HEK293 (cell line): Measurements from ENCODE around the gene TICRR.

ENCODE experiments used
- CTCF ChIA-PET: fragments of 350-600 bp; formaldehyde crosslinking; extraction: SDS; loops from one replicate; lab custom pipeline; 2021; ENCODE audit warnings: antibody characterized with exemption; lab: Yijun Ruan, JAX
- POLR2A ChIA-PET: fragments of 300-600 bp; formaldehyde crosslinking; extraction: SDS; loops from one replicate; lab custom pipeline; 2020; ENCODE audit warnings: antibody characterized with exemption, inconsistent platforms; lab: Yijun Ruan, JAX
- H3K27ac ChIP-seq: fragments of 200-500 bp; sonication (Bioruptor generic); 2 replicates; pipeline ENCODE4 v1.5.1; 2014; ENCODE audit warnings: low read depth, low read length, control low read depth, inconsistent platforms; ENCODE audit errors: extremely low read depth
- H3K36me3 ChIP-seq, 2 experiments: fragments of 200-500 bp in 1 of 2; sonication (Bioruptor generic) in 1 of 2; 1 replicate in 1 of 2; 2 replicates in 1 of 2; pipeline ENCODE4 v1.5.1; 2014 to 2017; ENCODE audit warnings: inconsistent platforms in 2 of 2, low read length in 2 of 2; ENCODE audit not compliant: control insufficient read depth in 2 of 2, insufficient read depth in 1 of 2
- H3K4me1 ChIP-seq: fragments of 200-500 bp; sonication (Bioruptor generic); 2 replicates; pipeline ENCODE4 v1.5.1; 2014; ENCODE audit warnings: mild to moderate bottlenecking, low read length, inconsistent platforms; ENCODE audit not compliant: control insufficient read depth, insufficient read depth
- H3K4me3 ChIP-seq: 2 replicates; pipeline ENCODE4 v1.5.1; 2011; ENCODE audit warnings: low read depth, mild to moderate bottlenecking, control low read depth, low read length, moderate library complexity
- H3K9me3 ChIP-seq: fragments of 200-500 bp; sonication (Bioruptor generic); 2 replicates; pipeline ENCODE4 v1.5.1; 2014; ENCODE audit warnings: low read depth, low read length, inconsistent platforms; ENCODE audit not compliant: control insufficient read depth, insufficient read depth
- GLI4 ChIP-seq: fragments of 450-650 bp; formaldehyde crosslinking; IDR thresholded peaks from 2 replicates; pipeline ENCODE4 v1.5.1; 2016; ENCODE audit warnings: missing biosample characterization, missing genetic modification characterization
- HIC1 ChIP-seq: fragments of 450-650 bp; formaldehyde crosslinking; IDR thresholded peaks from 2 replicates; pipeline ENCODE4 v1.5.1; 2016; ENCODE audit warnings: missing biosample characterization, missing genetic modification characterization
- KLF17 ChIP-seq: fragments of 450-650 bp; formaldehyde crosslinking; IDR thresholded peaks from 2 replicates; pipeline ENCODE4 v1.5.1; 2016; ENCODE audit warnings: missing biosample characterization, missing genetic modification characterization
- KLF9 ChIP-seq: fragments of 450-650 bp; formaldehyde crosslinking; IDR thresholded peaks from 2 replicates; pipeline ENCODE4 v1.5.1; 2016; ENCODE audit warnings: missing biosample characterization, missing genetic modification characterization, low read depth
- PRDM10 ChIP-seq: fragments of 450-650 bp; formaldehyde crosslinking; IDR thresholded peaks from 2 replicates; pipeline ENCODE4 v1.5.1; 2016; ENCODE audit warnings: missing biosample characterization, missing genetic modification characterization
- SP3 ChIP-seq: fragments of 450-650 bp; formaldehyde crosslinking; IDR thresholded peaks from 2 replicates; pipeline ENCODE4 v1.5.1; 2016; ENCODE audit warnings: missing biosample characterization, missing genetic modification characterization
- ZFP41 ChIP-seq: fragments of 450-650 bp; formaldehyde crosslinking; IDR thresholded peaks from 2 replicates; pipeline ENCODE4 v1.5.1; 2016; ENCODE audit warnings: missing biosample characterization, missing genetic modification characterization, borderline replicate concordance
- ZNF148 ChIP-seq: fragments of 450-650 bp; formaldehyde crosslinking; IDR thresholded peaks from 2 replicates; pipeline ENCODE4 v1.5.0; 2017; ENCODE audit warnings: missing biosample characterization, missing genetic modification characterization, borderline replicate concordance
- ZNF184 ChIP-seq: fragments of 450-650 bp; IDR thresholded peaks from 2 replicates; pipeline ENCODE4 v1.5.1; 2018; ENCODE audit warnings: missing biosample characterization, mild to moderate bottlenecking, missing genetic modification characterization
- ZNF341 ChIP-seq: fragments of 450-650 bp; formaldehyde crosslinking; IDR thresholded peaks from 2 replicates; pipeline ENCODE4; 2016; ENCODE audit warnings: low read depth, missing biosample characterization, missing genetic modification characterization
- ZNF660 ChIP-seq: fragments of 450-650 bp; IDR thresholded peaks from 2 replicates; pipeline ENCODE4 v1.5.1; 2018; ENCODE audit warnings: missing biosample characterization, mild to moderate bottlenecking, missing genetic modification characterization
- ZNF692 ChIP-seq: fragments of 450-650 bp; formaldehyde crosslinking; IDR thresholded peaks from 2 replicates; pipeline ENCODE4 v1.5.1; 2016; ENCODE audit warnings: missing biosample characterization, missing genetic modification characterization
- ZSCAN5A ChIP-seq: fragments of 450-650 bp; formaldehyde crosslinking; IDR thresholded peaks from 2 replicates; pipeline ENCODE4 v1.5.1; 2016; ENCODE audit warnings: missing biosample characterization, missing genetic modification characterization

Gene TICRR

GRCh38 chr15:89654847-89655805, 79.9 kb downstream of the TICRR start, which contains the start of gene KIF7 (continued):
- TF ChIP-seq PRDM10 (0 out of 2 replicates have a peak, but pooled peaks have one; percentile 8), ZNF692 (peak; percentile 70; the same call in 1 of the 2 replicates), SP3 (peak; percentile 60), KLF9 (tag by site-specific recombination) (0 out of 2 replicates have a peak, but pooled peaks have one; percentile 28), ZFP41 (no peak), ZNF341 (peak; percentile 29; the same call in 1 of the 2 replicates), ZNF148 (tag by site-specific recombination) (no peak), ZSCAN5A (no peak), KLF17 (peak; percentile 48; the same call in 1 of the 2 replicates), ZNF660 (tag by site-specific recombination) (0 out of 2 replicates have a peak, but pooled peaks have one; percentile 42), ZNF184 (tag by site-specific recombination) (no peak)

GRCh38 chr15:89656116-89656815, 81.0 kb downstream of the TICRR start:
- no peak overlapping the region for H3K27ac ChIP-seq
- POLR2A ChIA-PET = no interaction called here
- CTCF ChIA-PET = interaction anchor here (1.4 to 3.9 kb wide), 2 partner anchors 9 to 17 kb away, joined by 4 to 15 read pairs; no protein-coding TSS in a partner anchor
- H3K9me3 ChIP-seq = no peaks in the 10 kb centered on the region
- TF ChIP-seq GLI4 (tag by site-specific recombination) (no peak), HIC1 (tag by site-specific recombination) (no peak)
- peaks cover 0 to 22% of the 10 kb centered on the region in 2 experiments; a peak in 2 of 3 replicates for H3K36me3 ChIP-seq
- H3K4me3 ChIP-seq = no peak overlapping the region
- peaks cover 8% of the 10 kb centered on the region; the same call in 1 of the 2 replicates for H3K4me1 ChIP-seq
